Measurements from ENCODE around the gene MDH1.

Gene MDH1

DNA sequence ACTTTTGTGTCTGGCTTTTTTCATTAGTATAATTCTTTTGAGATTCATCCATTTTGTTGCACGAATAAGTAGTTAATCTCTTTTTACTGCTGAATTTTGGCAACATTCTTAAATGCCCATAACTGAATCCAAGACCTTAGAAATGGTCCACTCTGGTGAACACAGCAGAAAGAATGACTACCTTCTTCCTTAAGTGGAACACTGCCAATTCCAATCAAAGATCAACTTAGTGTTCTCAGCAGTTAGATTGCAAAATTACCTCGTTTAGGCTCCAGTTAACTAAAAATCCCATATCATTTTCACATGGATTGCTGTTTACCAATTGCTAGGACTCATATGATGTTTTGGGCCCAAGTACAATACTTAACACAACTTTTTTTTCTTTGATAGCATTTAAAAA lies 59.9 kb downstream of the MDH1 start:
- Histone ChIP-seq H3K27ac (ENCODE audit: low read length) (no peak overlapping the region), H3K36me3 (ENCODE audit: insufficient read depth, low read depth, low read length) (no peaks in the 10 kb centered on the region), H3K27me3 (ENCODE audit: insufficient read depth, low read length) (no peaks in the 10 kb centered on the region), H3K4me1 (ENCODE audit: insufficient read depth, low read length) (0 out of 2 replicates have a peak, but pooled peaks cover 3% of the 10 kb centered on the region), H3K4me3 (ENCODE audit: low read length) (no peak overlapping the region), H3K9me3 (ENCODE audit: insufficient read depth, low read depth, low read length) (no peaks in the 10 kb centered on the region), H3K9ac (ENCODE audit: low read depth, low read length) (no peak overlapping the region)

DNA sequence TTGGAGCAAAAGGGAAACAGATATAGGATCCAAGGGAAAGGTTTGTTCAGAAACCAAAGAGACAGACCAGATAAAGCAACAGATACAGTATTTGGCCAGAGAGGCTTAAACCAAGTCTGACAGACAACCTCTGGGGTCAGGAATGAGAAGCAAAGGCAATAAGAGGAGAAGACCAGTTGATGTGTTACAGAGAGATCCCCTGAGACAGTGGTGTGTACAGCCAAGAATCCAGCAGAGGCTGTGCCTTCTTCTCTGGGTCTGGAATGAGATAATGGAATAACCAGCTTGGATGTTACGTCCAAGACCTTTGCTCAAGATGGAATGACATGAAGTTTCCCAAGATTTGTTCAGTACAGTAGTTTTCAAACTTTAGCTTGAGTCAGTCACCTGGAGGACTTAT lies 61.1 kb downstream of the MDH1 start:
- Histone ChIP-seq H3K36me3 (ENCODE audit: insufficient read depth, low read depth, low read length) (no peaks in the 10 kb centered on the region), H3K4me3 (ENCODE audit: low read length) (no peak overlapping the region)

DNA sequence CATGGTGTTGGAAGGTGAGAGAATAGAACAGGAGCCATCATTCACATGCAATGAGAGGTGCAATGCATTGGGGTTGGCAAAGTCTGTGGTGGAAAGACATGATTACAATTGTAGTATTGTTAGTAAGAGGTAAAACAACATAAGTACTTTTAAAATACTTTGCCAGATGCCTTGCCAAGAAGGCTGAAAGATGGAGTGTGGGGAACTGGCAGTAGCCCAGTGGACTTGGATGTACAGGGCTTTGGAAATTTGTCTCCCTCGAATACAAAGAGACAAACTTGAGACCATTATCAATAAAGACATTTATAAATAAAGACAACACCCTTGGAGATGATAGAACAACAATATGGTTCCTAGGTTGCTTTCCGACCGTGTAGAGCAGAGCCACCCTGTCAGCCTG lies 62.0 kb downstream of the MDH1 start:
- 0 out of 2 replicates have a peak, but pooled peaks cover 3% of the 10 kb centered on the region for H3K4me1 ChIP-seq (ENCODE audit: insufficient read depth, low read length)
- H3K9me3 ChIP-seq (ENCODE audit: insufficient read depth, low read depth, low read length) = no peaks in the 10 kb centered on the region
- no peak overlapping the region for H3K9ac ChIP-seq (ENCODE audit: low read depth, low read length)
- H3K36me3 ChIP-seq (ENCODE audit: insufficient read depth, low read depth, low read length) = no peaks in the 10 kb centered on the region
- H3K4me3 ChIP-seq (ENCODE audit: low read length) = no peak overlapping the region
- no peak overlapping the region for H3K27ac ChIP-seq (ENCODE audit: low read length)
- no peaks in the 10 kb centered on the region for H3K27me3 ChIP-seq (ENCODE audit: insufficient read depth, low read length)

More for the DNA sequence above, 61.1 kb downstream of the MDH1 start:
- Histone ChIP-seq H3K9me3 (ENCODE audit: insufficient read depth, low read depth, low read length) (no peaks in the 10 kb centered on the region), H3K27me3 (ENCODE audit: insufficient read depth, low read length) (no peaks in the 10 kb centered on the region), H3K4me1 (ENCODE audit: insufficient read depth, low read length) (0 out of 2 replicates have a peak, but pooled peaks cover 3% of the 10 kb centered on the region), H3K9ac (ENCODE audit: low read depth, low read length) (no peak overlapping the region), H3K27ac (ENCODE audit: low read length) (no peak overlapping the region)

DNA sequence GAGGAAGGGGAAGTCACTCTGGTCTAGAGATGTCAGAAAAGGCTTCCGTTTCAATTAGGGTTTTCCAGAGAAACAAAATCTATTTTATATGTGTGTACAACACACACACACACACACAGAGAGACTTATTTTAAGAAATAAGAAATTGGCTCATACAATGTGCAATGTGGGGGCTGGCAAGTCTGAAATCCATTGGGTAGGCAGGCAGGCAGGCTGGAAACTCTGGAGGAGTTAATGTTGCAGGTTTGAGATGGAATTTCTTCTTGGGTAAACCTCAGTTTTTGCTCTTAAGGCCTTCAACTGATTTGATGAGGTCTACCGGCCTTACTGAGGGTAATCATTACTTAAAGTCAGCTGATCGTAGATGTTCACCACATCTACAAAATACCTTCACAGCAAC lies 62.6 kb downstream of the MDH1 start:
- no peak overlapping the region for H3K4me3 ChIP-seq (ENCODE audit: low read length)
- H3K9ac ChIP-seq (ENCODE audit: low read depth, low read length) = no peak overlapping the region
- no peaks in the 10 kb centered on the region for H3K36me3 ChIP-seq (ENCODE audit: insufficient read depth, low read depth, low read length)
- H3K27ac ChIP-seq (ENCODE audit: low read length) = no peak overlapping the region
- no peaks in the 10 kb centered on the region for H3K9me3 ChIP-seq (ENCODE audit: insufficient read depth, low read depth, low read length)
- H3K27me3 ChIP-seq (ENCODE audit: insufficient read depth, low read length) = no peaks in the 10 kb centered on the region
- H3K4me1 ChIP-seq (ENCODE audit: insufficient read depth, low read length) = 0 out of 2 replicates have a peak, but pooled peaks cover 2% of the 10 kb centered on the region

DNA sequence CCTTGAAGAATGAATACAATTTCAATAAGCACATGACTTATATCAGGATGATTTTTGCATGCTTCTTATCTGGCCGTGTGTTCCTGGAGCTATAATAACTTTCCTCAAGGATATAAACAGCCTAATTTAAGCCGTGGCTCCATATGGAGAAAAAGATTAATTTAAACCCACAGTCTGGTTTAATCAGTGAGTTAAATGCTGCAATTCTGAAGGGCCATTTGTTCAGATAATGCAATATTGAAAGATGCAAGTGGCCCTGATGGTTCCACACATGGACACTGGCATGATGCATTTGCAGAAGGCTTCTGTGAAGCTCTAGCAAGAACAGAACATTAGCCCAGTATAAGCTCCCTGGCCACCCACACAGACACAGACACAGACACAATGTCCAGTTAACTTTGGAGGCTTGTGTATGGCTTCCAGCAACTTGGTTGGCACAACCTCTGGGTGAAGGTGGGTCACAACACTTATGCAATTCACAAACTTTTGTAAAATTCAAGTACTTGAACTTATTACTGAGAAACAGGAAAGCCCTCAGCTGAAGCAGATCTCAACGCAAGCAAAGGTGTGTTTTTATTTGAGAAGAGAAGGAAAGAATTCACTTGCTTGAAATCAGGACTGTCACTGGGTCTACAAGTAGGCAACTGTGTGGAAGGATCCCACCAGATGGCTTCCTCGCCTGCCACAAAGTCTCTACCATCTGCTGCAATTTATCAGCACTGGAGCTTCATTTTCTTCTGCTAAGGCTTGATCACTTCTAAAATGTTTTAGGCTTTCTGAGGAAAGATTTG lies 63.3 kb downstream of the MDH1 start:
- H3K27me3 ChIP-seq (ENCODE audit: insufficient read depth, low read length) = no peaks in the 10 kb centered on the region
- no peak overlapping the region for H3K4me3 ChIP-seq (ENCODE audit: low read length)
- H3K36me3 ChIP-seq (ENCODE audit: insufficient read depth, low read depth, low read length) = no peaks in the 10 kb centered on the region
- H3K27ac ChIP-seq (ENCODE audit: low read length) = no peak overlapping the region
- no peaks in the 10 kb centered on the region for H3K4me1 ChIP-seq (ENCODE audit: insufficient read depth, low read length)
- no peak overlapping the region for H3K9ac ChIP-seq (ENCODE audit: low read depth, low read length)
- no peaks in the 10 kb centered on the region for H3K9me3 ChIP-seq (ENCODE audit: insufficient read depth, low read depth, low read length)

DNA sequence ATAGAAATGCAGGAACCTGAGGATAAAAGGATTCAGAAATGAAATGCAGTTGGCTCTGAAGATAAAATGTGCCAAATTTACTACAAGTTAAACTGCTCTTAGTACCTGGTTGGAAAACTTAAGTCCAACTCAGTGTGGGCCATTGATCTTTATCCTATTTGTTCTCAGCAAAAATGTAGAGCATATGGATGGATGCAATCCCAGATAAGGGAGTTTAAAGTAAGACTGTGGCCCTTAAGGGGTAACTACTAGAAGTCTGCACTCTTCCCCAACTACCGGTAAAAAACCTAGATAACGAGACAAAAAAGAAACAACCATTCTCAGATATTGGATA lies 63.9 kb downstream of the MDH1 start:
- Histone ChIP-seq H3K27me3 (ENCODE audit: insufficient read depth, low read length) (no peaks in the 10 kb centered on the region), H3K4me1 (ENCODE audit: insufficient read depth, low read length) (no peaks in the 10 kb centered on the region), H3K36me3 (ENCODE audit: insufficient read depth, low read depth, low read length) (no peaks in the 10 kb centered on the region), H3K4me3 (ENCODE audit: low read length) (no peak overlapping the region), H3K27ac (ENCODE audit: low read length) (no peak overlapping the region), H3K9ac (ENCODE audit: low read depth, low read length) (no peak overlapping the region), H3K9me3 (ENCODE audit: insufficient read depth, low read depth, low read length) (no peaks in the 10 kb centered on the region)

DNA sequence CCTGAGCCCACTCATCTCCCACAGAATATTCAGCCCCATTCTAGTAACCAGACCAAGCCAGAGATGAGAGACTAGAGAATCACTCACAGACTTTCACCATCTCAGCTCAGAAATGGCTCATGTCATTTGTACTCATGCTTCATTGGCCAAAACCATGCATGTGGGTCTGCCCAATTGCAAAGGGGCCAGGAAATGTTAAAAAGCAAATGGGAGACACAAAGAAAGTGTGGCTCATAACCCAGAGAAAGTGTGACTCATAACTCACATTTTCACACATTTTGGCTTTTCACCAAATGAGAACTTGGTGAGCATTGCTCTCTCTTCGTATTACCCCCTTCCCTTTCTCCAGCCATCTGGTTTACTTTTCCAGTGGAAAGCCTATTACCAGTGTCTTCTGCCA lies 66.2 kb downstream of the MDH1 start:
- Histone ChIP-seq H3K36me3 (ENCODE audit: insufficient read depth, low read depth, low read length) (no peaks in the 10 kb centered on the region), H3K27me3 (ENCODE audit: insufficient read depth, low read length) (no peaks in the 10 kb centered on the region), H3K9ac (ENCODE audit: low read depth, low read length) (no peak overlapping the region), H3K4me1 (ENCODE audit: insufficient read depth, low read length) (no peaks in the 10 kb centered on the region), H3K4me3 (ENCODE audit: low read length) (no peak overlapping the region), H3K9me3 (ENCODE audit: insufficient read depth, low read depth, low read length) (no peaks in the 10 kb centered on the region), H3K27ac (ENCODE audit: low read length) (no peak overlapping the region)

Data from iPS-20b (cell line).